GM18951 (cell line): ENCODE measurements around the gene OBP2B.
"Not testable (repeated sequence)": the region's sequence is repeated elsewhere in the genome, so short reads cannot be mapped to it uniquely, and the experiment has no call there.

Experiments used
- POLR2A ChIP-seq: IDR thresholded peaks from 4 replicates; pipeline ENCODE4 v1.6.1; 2011; ENCODE audit warnings: mild to moderate bottlenecking; ENCODE audit not compliant: insufficient read length, insufficient read depth; ENCODE audit errors: extremely low read depth
- in situ Hi-C: fragments of 300-500 bp; cut with MboI; formaldehyde crosslinking; loops from one replicate; pipeline ENCODE4 v1.12.0; 2022; ENCODE audit warnings: low sequenced_read_pairs, mixed read lengths, inconsistent platforms; ENCODE audit not compliant: unreplicated experiment

Gene OBP2B, protein sequence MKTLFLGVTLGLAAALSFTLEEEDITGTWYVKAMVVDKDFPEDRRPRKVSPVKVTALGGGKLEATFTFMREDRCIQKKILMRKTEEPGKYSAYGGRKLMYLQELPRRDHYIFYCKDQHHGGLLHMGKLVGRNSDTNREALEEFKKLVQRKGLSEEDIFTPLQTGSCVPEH

DNA sequence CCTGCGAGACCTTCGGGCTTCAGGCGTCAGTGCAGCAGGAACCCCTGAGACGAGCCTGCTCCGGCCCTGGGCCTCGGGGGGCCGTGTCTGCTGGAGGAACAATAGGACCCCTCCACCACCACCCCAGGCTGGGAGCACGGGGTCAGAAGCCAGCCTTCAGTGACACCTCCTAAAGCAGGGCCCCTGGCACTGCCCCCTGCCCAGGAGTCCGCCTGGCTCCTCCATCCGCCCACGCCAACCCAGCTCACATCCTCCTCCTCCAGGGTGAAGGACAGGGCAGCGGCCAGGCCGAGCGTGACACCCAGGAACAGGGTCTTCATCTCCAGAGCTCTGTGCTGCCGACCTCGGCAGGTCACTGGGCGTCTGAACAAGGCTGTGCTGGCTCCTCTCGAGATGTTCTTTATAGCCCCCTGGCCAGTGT lies at the start of gene OBP2B:
Gene OBP2B, minus strand, starts transcription at position 371 of the 421 bp plus-strand sequence. Its CDS starts 51 bp downstream, at position 320.
- in situ Hi-C loops: not testable (repeated sequence)

DNA sequence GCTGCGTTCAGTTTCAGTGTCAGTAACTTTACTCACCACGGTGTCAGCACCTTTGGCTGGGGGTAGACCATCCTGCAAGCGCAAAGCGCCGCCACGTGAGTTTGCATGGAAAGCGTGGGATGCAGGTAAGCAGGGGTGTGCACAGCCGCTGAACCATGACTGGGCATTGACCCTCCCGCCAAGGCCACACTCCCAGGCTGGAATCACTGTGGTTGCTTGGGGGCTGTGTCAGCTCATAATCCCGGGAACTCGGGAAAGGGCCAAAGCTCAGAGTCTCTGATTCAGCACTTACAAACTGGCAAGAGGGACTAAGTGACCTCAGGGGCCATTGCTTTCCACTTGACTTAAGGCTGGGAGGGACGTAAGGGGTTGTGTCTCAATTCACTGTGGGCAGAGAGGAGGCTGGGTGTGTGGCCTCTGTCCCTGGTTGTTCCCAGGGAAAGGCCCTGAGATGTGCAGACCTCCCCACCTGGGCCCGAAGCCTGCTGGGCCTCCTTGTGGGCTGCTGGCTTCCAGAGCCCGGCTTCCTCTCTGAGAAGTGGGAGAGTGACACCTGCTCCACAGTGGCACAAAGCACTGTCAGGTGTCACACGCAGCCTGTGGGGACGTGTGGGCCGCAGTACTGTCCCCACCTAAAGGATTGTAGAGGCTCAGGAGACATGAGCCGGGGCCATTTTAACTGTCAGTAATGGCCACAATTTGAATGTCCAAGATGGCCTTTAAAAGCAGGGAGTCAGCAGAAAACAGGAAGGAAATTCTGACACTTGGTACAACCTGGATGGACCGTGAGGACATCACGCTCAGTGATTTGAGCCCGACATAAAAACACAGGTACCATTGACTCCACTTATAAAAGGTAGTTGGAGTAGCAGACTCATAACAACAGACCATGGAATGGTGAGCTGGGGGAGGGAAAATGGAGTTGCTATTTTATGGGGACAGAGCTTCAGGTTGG lies 49.3 kb upstream of the OBP2B start:
- no peak for TF ChIP-seq POLR2A
- in situ Hi-C loops: no loop called here

DNA sequence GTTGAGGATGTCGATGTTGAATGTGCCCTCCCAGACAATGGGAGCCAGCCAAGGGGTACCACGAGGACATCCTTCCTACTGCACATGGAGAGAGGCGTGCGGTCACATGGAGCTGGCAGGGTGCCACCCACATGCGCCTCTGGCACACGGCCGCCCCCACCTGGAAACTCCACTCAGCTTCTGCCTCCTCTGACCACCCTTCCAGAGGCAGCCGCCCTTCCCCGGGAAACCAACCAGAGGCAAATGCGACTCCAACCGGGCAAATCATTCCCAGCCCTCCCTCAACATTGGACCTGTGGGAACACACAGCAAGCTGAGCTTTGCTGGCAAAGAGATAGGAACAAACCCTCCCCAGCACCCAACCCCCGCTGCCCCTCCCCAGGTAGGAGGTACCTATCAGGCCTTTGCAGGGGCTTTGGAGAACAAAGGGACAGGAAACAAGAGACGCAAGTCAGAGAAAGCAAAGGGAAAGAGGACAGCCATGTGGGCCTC lies 48.5 kb upstream of the OBP2B start:
- no peak for TF ChIP-seq POLR2A
- in situ Hi-C loops: no loop called here

DNA sequence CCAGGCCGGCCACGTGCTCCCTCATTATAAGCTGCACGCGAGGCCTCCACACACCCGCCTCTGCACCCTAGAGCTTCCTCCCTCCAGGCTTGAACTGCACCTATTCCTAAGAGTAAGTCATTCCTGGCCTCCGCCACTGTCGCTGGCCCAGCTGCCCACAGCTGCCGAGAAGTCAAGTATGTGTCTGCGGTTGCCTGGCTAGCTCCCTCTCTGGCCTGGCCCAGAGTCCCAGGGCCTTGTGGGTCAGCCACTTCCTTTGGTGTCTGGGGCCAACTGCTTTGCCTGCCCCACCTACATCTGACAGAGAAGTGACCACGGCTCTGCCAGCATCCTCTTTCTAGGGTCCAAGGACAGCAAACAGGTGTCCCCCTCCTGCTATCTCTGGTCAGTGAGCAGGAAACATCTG lies 47.6 kb upstream of the OBP2B start:
- no peak for TF ChIP-seq POLR2A
- in situ Hi-C loops: no loop called here

DNA sequence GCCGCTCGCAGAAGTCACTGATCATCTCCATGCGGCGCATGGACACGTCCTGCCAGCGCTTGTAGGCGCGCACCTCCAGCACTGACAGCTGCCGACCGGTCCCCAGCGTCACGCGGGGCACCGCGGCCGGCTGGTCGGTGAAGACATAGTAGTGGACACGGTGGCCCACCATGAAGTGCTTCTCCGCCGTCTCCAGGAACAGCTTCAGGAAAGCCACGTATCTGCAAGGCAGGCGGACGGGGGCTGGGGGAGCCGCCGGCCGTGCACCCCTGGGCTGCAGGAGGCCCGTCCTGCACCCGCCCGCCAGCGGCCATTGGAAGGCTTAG lies 47.0 kb upstream of the OBP2B start:
- TF ChIP-seq POLR2A: no peak
- in situ Hi-C loops: no loop called here

DNA sequence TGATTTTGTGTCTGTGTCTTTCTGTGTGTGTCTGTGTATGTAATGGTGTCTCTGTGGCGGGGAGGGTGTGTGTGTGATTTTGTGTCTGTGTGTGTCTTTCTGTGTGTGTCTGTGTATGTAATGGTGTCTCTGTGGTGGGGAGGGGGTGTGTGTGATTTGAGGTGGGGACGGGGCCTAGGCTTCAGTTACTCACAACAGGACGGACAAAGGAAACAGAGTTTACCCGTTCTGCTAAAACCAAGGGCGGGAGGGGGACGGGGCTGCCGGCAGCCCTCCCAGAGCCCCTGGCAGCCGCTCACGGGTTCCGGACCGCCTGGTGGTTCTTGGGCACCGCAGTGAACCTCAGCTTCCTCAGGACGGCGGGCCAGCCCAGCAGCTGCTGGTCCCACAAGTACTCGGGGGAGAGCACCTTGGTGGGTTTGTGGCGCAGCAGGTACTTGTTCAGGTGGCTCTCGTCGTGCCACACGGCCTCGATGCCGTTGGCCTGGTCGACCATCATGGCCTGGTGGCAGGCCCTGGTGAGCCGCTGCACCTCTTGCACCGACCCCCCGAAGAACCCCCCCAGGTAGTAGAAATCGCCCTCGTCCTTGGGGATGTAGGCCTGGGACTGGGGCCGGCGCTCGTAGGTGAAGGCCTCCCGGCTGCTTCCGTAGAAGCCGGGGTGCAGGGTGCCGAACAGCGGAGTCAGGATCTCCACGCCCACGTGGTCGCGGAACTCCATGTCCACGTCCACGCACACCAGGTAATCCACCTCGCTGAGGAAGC lies 46.5 kb upstream of the OBP2B start:
- in situ Hi-C loops: no loop called here
- no peak for TF ChIP-seq POLR2A

- TF ChIP-seq POLR2A: no peak
- in situ Hi-C loops: no loop called here
Observed at GRCh38 chr9:133254471-133254870, 45.4 kb upstream of the OBP2B start.

DNA sequence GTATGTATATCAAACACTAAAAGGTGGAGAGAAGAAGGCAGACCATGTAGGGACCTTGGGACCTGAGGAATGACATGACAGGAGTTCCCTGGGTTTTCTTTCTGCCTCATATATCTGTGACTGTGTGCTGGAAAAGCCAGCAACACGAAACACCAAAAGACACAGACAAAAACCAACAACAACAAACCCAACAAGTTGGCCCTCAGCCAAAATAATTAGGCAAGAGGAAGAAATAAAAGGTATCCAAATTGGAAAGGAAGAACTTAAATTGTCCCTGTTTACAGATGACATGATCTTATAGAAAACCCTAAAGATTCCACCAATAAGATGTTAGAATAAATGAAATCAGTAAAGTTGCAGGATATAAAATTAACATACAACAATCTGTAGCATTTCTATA lies 44.2 kb upstream of the OBP2B start:
- in situ Hi-C loops: no loop called here
- no peak for TF ChIP-seq POLR2A

GRCh38 chr9:133252301-133253020 lies 43.4 kb upstream of the OBP2B start:
- in situ Hi-C loops: no loop called here
- TF ChIP-seq POLR2A: no peak

DNA sequence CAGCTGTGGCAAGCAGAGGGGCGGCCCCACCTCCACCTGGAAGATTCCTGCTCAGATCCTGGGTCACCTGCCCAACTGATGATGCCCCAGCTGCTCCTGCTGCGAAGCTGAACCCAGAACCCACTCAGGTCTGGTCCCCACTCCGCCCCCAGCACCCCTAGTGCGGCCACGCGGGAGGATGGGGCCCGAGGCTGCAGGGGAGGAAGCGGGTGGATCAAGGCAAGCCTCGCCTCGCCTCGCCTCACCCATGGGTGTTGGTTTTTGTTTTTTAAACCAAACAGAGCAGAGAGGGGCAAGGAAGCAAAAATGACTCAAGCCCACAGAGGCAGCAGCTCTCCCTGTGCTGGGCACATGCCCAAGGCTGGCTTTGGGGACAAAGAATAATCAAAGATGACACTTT lies 42.7 kb upstream of the OBP2B start:
- in situ Hi-C loops: no loop called here
- no peak for TF ChIP-seq POLR2A

- in situ Hi-C loops: not testable (repeated sequence)
Observed at GRCh38 chr9:133251221-133251620, 42.2 kb upstream of the OBP2B start.

- TF ChIP-seq POLR2A: no peak
- in situ Hi-C loops: no loop called here
Observed at GRCh38 chr9:133250741-133251170, 41.7 kb upstream of the OBP2B start.

GRCh38 chr9:133249337-133249736 lies 40.3 kb upstream of the OBP2B start:
- in situ Hi-C loops: no loop called here
- no peak for TF ChIP-seq POLR2A
